Hematopoietic multipotent progenitor cell treated with erythropoietin and hydrocortisone succinate and interleukin-3 and kit ligand, for 17 days (in vitro differentiated cells): Measurements from ENCODE around the gene ZFAND4.
"Not testable (repeated sequence)": the region's sequence is repeated elsewhere in the genome, so short reads cannot be mapped to it uniquely, and the experiment has no call there.

Experiments
- DNase-seq: peaks from one replicate; pipeline ENCODE4 v3.0.0-alpha.2; 2015; ENCODE audit warnings: low spot score

ZFAND4 gene

GRCh38 chr10:45672181-45673073 lies at the start of gene ZFAND4:
Gene ZFAND4 (minus strand): TSS chr10:45672772. CDS start chr10:45663725, 9,047 bp downstream.
- peak; percentile 97 for DNase-seq

GRCh38 chr10:45721503-45721902 lies 48.9 kb upstream of the ZFAND4 start:
- not testable (repeated sequence) for DNase-seq

GRCh38 chr10:45717642-45718041 lies 45.1 kb upstream of the ZFAND4 start:
- DNase-seq = not testable (repeated sequence)

GRCh38 chr10:45717053-45717452 lies 44.5 kb upstream of the ZFAND4 start:
- not testable (repeated sequence) for DNase-seq

GRCh38 chr10:45711223-45711622 lies 38.7 kb upstream of the ZFAND4 start:
- DNase-seq = not testable (repeated sequence)

- not testable (repeated sequence) for DNase-seq
Measured at GRCh38 chr10:45710200-45710796, 37.7 kb upstream of the ZFAND4 start.

- not testable (repeated sequence) for DNase-seq
Measured at GRCh38 chr10:45678467-45678866, 5.9 kb upstream of the ZFAND4 start.

GRCh38 chr10:45675388-45675787 lies 2.8 kb upstream of the ZFAND4 start:
- no peak for DNase-seq

GRCh38 chr10:45673074-45673648 lies 589 bp upstream of the ZFAND4 start:
- peak; percentile 51 for DNase-seq

- not testable (repeated sequence) for DNase-seq
Measured at GRCh38 chr10:45671300-45671699, 1.3 kb downstream of the ZFAND4 start.

GRCh38 chr10:45669897-45670296 lies 2.7 kb downstream of the ZFAND4 start:
- DNase-seq = not testable (repeated sequence)

- DNase-seq = no peak
Measured at GRCh38 chr10:45660876-45661411, 11.6 kb downstream of the ZFAND4 start.

- no peak for DNase-seq
Measured at GRCh38 chr10:45657033-45657926, 15.3 kb downstream of the ZFAND4 start.

- no peak for DNase-seq
Measured at GRCh38 chr10:45655219-45655618, 17.4 kb downstream of the ZFAND4 start.

- DNase-seq = not testable (repeated sequence)
Measured at GRCh38 chr10:45654753-45655141, 17.8 kb downstream of the ZFAND4 start.

- DNase-seq = no peak
Measured at GRCh38 chr10:45653454-45653853, 19.1 kb downstream of the ZFAND4 start.

GRCh38 chr10:45652511-45652910 lies 20.1 kb downstream of the ZFAND4 start:
- DNase-seq = no peak

- DNase-seq = no peak
Measured at GRCh38 chr10:45649296-45649695, 23.3 kb downstream of the ZFAND4 start.

GRCh38 chr10:45647118-45647517 lies 25.5 kb downstream of the ZFAND4 start:
- no peak for DNase-seq

- no peak for DNase-seq
Measured at GRCh38 chr10:45646384-45647050, 26.1 kb downstream of the ZFAND4 start.

GRCh38 chr10:45644527-45644926 lies 28.0 kb downstream of the ZFAND4 start:
- no peak for DNase-seq
